Measurements from ENCODE around the gene PCSK6.

The PCSK6 gene

DNA sequence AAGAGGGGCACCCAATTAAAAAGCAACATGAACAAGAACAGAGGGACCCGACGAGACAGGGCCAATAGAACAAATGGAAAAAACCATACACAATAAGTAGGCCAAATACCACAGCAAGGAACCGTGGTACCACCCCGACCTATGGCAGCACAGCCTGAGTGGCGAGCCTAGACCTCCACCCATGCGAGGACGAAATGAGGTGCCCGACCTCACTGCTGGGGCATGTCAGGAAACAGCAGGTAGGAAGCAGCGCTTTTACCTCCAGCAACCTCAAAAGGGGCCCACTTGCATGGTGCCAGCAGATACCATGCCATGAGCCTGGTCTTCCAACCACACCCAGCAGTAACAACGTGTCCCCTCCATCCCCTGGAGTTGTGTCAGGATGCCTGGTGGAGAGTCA is 77.9 kb downstream of the PCSK6 start:
- no peak for DNase-seq (ENCODE audit: low read depth)
- H3K4me3 ChIP-seq (replicated peaks; ENCODE audit: low read depth, low read length) = no peak overlapping the region
- TF ChIP-seq, protein P1, sequence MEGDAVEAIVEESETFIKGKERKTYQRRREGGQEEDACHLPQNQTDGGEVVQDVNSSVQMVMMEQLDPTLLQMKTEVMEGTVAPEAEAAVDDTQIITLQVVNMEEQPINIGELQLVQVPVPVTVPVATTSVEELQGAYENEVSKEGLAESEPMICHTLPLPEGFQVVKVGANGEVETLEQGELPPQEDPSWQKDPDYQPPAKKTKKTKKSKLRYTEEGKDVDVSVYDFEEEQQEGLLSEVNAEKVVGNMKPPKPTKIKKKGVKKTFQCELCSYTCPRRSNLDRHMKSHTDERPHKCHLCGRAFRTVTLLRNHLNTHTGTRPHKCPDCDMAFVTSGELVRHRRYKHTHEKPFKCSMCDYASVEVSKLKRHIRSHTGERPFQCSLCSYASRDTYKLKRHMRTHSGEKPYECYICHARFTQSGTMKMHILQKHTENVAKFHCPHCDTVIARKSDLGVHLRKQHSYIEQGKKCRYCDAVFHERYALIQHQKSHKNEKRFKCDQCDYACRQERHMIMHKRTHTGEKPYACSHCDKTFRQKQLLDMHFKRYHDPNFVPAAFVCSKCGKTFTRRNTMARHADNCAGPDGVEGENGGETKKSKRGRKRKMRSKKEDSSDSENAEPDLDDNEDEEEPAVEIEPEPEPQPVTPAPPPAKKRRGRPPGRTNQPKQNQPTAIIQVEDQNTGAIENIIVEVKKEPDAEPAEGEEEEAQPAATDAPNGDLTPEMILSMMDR (IDR thresholded peaks at IDR 0.05; ENCODE audit: low read length, missing control alignments) = no peak

DNA sequence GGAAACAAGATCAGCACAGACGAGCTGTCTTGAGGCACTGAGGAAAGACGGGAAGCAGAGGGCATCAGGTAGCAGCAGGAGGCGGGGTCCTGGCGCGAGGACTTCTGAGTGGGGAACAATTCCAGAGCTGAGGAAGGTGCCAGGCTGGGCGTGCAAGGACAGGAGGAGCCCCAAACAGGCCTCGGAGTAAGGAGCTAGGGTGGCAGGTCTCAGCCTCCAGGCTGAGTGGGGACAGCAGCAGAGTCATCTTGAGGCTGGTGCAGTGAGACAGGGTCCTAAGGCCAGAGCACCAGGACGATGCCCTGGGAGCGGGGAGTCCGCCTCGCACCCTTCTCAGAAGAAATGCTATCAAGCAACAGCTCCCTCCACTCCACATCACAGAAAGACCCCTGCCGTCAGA is 78.4 kb downstream of the PCSK6 start:
- no peak for DNase-seq (ENCODE audit: low read depth)
- TF ChIP-seq, protein P1 (IDR thresholded peaks at IDR 0.05; ENCODE audit: low read length, missing control alignments) = no peak
- no peak overlapping the region for H3K4me3 ChIP-seq (replicated peaks; ENCODE audit: low read depth, low read length)

DNA sequence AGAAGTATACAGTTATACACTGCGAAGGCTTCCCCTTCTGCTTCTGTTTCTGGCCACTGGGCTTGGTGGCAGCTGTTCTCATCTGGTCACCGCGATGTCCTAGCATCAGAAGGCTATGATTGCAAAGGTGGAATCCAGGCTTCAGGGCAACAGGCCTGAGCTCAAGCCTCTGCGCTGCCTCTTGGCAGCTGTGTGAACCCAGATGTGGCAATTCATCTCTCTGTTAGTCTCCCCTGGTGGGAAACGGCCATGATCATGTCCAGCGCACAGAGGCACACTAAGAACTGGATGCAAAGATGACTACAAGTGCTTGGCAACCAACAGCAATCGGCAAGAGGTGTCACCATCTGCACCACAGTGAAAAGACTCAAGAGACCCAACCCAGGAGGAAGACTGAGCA is 78.9 kb downstream of the PCSK6 start:
- no peak overlapping the region for H3K4me3 ChIP-seq (replicated peaks; ENCODE audit: low read depth, low read length)
- TF ChIP-seq, protein P1 (IDR thresholded peaks at IDR 0.05; ENCODE audit: low read length, missing control alignments) = no peak
- no peak for DNase-seq (ENCODE audit: low read depth)

DNA sequence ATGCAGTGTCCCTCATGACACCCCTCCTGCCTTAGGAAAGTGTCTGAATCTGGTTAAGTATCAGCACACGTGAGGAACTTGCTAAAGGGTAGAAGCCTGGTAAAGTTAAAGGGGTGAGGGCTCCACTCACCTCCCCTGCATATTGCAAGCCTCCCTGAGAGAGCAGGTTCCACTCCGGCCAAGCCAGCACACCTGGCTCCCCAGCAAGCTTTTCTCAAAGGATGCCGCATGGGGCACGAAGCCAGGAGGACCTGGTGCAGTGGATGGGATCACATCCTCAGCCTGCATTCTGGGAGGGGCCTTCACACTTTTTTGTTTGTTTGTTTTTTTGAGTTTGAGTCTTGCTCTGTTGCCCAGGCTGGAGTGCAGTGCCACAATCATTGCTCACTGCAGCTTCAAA is 79.9 kb downstream of the PCSK6 start:
- H3K4me3 ChIP-seq (replicated peaks; ENCODE audit: low read depth, low read length) = no peak overlapping the region
- no peak for DNase-seq (ENCODE audit: low read depth)

DNA sequence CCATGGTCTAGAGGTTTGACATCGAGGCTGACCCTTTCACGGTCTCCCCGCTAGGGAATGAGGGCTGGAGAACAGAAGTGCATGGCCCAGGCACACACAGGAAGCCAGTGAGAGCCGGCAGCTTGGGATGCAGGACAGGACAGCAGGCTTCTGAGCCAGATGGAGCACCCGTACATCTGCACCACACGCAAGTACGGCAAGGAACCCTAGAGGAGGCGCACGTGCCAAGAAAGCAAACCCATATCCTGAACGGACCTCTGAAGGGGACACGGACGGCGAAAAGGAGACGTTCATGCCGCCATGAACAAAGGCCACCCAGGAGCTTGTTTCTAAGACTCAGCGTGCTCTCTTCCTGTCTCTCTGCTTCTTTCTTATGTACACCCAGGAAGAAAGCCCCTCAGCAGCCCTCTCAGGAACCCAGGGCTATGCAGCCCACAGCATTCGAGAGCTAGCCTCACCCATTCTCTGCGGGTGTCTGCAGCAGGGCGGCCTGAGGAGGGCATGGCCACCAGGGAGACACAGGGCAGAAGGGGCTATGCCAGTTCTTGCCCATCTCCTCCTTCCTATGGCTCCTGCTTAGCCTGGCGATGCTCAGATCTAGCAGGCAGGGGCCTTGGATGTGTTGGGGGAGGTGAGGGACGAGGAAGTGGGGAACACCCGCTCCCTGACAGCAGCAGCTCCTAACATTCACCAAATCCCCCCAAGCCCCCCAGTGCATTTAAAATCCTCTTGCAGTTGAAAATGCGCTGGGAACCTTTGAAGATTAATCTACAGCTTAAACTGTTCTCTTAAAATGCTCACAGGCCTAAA is 81.3 kb downstream of the PCSK6 start:
- DNase-seq (ENCODE audit: low read depth) = no peak
- H3K4me3 ChIP-seq (replicated peaks; ENCODE audit: low read depth, low read length) = no peak overlapping the region
- TF ChIP-seq, protein P1 (IDR thresholded peaks at IDR 0.05; ENCODE audit: low read length, missing control alignments) = no peak

More for the DNA sequence above, 79.9 kb downstream of the PCSK6 start:
- TF ChIP-seq, protein P1 (IDR thresholded peaks at IDR 0.05; ENCODE audit: low read length, missing control alignments) = no peak

DNA sequence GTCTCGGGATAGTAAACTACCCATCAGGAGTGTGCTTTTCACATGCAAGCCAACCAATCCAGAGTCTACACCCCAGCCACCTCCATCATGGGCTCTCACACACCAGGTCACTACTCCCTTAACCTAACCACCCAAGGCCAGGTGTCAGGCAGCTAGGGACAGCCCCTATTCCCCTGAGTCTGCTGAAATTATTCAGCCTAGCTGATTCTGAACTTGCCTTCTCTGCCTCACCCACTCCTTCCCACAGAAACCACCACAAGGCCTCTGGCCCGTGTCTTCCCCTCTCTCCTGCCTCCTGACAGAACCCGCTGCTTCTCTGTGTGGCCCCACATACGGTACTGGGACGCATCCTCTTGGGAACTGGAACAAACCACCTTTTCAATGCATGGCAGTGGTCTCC is 82.1 kb downstream of the PCSK6 start:
- no peak for DNase-seq (ENCODE audit: low read depth)
- TF ChIP-seq, protein P1 (IDR thresholded peaks at IDR 0.05; ENCODE audit: low read length, missing control alignments) = no peak
- no peak overlapping the region for H3K4me3 ChIP-seq (replicated peaks; ENCODE audit: low read depth, low read length)

Data from fibroblast of pulmonary artery (primary cell).